SK-MEL-5 (cell line): ENCODE results near the gene SMCO2. TPM values are rescaled to one million over a fixed set of nuclear protein-coding genes. Genes with fewer than 3 reads are reported as not detected.

Experiments
- total RNA-seq: library from RNA; depleted of rRNA; stranded (reverse); fragments of >200 nt; shearing (Covaris generic); gene quantifications from 2 replicates; pipeline ENCODE4 v1.2.3, GENCODE V29; 2014; rRNA removed

The SMCO2 gene
- total RNA-seq, 1 experiment from 2014 or later, result not detected

Other genes starting within 250 kb of the SMCO2 start
- 22.6 and 26.6 TPM in 2 replicates for gene STK38L, start 202.4 kb upstream of the SMCO2 start, total RNA-seq
- gene BMAL2, start 113.9 kb upstream of the SMCO2 start, total RNA-seq, result 1.8 and 2.8 TPM in 2 replicates
- gene PPFIBP1, start 77.5 kb downstream of the SMCO2 start, total RNA-seq, result 53.7 and 55.8 TPM in 2 replicates
- gene REP15, start 249.7 kb downstream of the SMCO2 start, total RNA-seq, result 0.13 and 1.4 TPM in 2 replicates